NB4 (cell line): ENCODE data around the gene ADORA1.

Experiments used
- MYC ChIP-seq: IDR thresholded peaks from 2 replicates; pipeline ENCODE4 v1.6.1; 2011; ENCODE audit warnings: low read depth, low read length
- POLR2A ChIP-seq: IDR thresholded peaks from 2 replicates; pipeline ENCODE4 v1.6.1; 2011; ENCODE audit warnings: mild to moderate bottlenecking; ENCODE audit not compliant: insufficient read length; ENCODE audit errors: extremely low read depth
- TF ChIP-seq, protein P1 (sequence below): IDR thresholded peaks from one replicate; pipeline ENCODE4 v1.5.1; 2012; ENCODE audit warnings: low read depth, low read length

DNA sequence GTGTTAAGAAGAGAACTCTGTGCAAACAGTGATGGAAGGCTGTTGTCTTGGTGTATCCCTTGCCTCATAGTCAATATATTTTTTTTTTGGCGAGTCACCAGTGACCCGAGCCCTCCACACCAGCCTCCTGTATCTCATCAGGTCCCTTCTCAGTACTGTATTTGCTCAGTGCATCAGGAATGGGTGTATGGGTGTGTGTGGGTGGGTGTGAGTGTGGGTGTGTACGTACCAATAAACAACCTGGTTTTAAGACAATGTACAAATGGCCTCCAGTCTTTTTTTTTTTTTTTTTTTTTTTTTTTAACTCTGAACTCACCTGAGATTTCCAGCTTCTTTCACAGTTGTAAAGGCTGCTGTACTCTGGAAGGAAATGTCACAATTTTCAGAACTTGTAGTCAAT, 49.0 kb upstream of the ADORA1 start:
- TF ChIP-seq, protein P1, sequence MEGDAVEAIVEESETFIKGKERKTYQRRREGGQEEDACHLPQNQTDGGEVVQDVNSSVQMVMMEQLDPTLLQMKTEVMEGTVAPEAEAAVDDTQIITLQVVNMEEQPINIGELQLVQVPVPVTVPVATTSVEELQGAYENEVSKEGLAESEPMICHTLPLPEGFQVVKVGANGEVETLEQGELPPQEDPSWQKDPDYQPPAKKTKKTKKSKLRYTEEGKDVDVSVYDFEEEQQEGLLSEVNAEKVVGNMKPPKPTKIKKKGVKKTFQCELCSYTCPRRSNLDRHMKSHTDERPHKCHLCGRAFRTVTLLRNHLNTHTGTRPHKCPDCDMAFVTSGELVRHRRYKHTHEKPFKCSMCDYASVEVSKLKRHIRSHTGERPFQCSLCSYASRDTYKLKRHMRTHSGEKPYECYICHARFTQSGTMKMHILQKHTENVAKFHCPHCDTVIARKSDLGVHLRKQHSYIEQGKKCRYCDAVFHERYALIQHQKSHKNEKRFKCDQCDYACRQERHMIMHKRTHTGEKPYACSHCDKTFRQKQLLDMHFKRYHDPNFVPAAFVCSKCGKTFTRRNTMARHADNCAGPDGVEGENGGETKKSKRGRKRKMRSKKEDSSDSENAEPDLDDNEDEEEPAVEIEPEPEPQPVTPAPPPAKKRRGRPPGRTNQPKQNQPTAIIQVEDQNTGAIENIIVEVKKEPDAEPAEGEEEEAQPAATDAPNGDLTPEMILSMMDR: no peak
- no peak for TF ChIP-seq POLR2A
- no peak for TF ChIP-seq MYC
